Activated B cell treated with CpG ODN at 0.5 μM for 24 hours (primary cell): ENCODE data around the gene PDS5B. TPM values are rescaled to one million over a fixed set of nuclear protein-coding genes. Genes with fewer than 3 reads are reported as not detected.
"Not testable (repeated sequence)": the region's sequence is repeated elsewhere in the genome, so short reads cannot be mapped to it uniquely, and the experiment has no call there.

Source experiments
- ATAC-seq: fragments of 200-7000 bp; cut with Tn5 transposase; one replicate; pipeline ENCODE4 v1.10.0; 2021; ENCODE audit warnings: low read depth, mild to moderate bottlenecking, moderate library complexity
- CTCF ChIA-PET: fragments of 350-600 bp; sonication (Branson Sonifier 250); formaldehyde crosslinking; loops from one replicate; lab custom pipeline; 2021; ENCODE audit warnings: antibody characterized with exemption; lab: Charles Lee
- POLR2A ChIA-PET: fragments of 350-600 bp; sonication (Branson Sonifier 250); formaldehyde crosslinking; loops from one replicate; lab custom pipeline; 2021; ENCODE audit warnings: antibody characterized with exemption; lab: Charles Lee
- DNase-seq: peaks from one replicate; pipeline ENCODE4 v3.0.0; 2022
- H3K27ac Mint-ChIP-seq: one replicate; pipeline ENCODE4 v1.8.0; 2020; ENCODE audit warnings: mixed read lengths
- H3K27me3 Mint-ChIP-seq: one replicate; pipeline ENCODE4 v1.8.0; 2021; ENCODE audit warnings: mixed read lengths
- H3K36me3 Mint-ChIP-seq: one replicate; pipeline ENCODE4 v1.8.0; 2021; ENCODE audit warnings: low read depth, mixed read lengths
- H3K4me1 Mint-ChIP-seq: one replicate; pipeline ENCODE4 v1.8.0; 2021; ENCODE audit warnings: mixed read lengths
- H3K4me3 Mint-ChIP-seq: one replicate; pipeline ENCODE4 v1.8.0; 2020; ENCODE audit warnings: mild to moderate bottlenecking, mixed read lengths
- H3K9me3 Mint-ChIP-seq: one replicate; pipeline ENCODE4 v1.8.0; 2020; ENCODE audit warnings: mixed read lengths
- intact Hi-C: fragments of 100-400 bp; cut with micrococcal nuclease; formaldehyde crosslinking; loops from one replicate; pipeline ENCODE4 v1.15.1; 2024
- total RNA-seq: library from RNA; stranded (reverse); gene quantifications from 2 replicates; pipeline ENCODE4 v1.2.3, GENCODE V29; 2022
- TF ChIP-seq, protein P1 (sequence below): fragments of 200-600 bp; IDR thresholded peaks from one replicate; pipeline ENCODE4 v1.8.0; 2022; ENCODE audit warnings: antibody characterized with exemption, mild to moderate bottlenecking

Gene PDS5B
- total RNA-seq, 1 donor from 2014 or later: 47.2 TPM

DNA sequence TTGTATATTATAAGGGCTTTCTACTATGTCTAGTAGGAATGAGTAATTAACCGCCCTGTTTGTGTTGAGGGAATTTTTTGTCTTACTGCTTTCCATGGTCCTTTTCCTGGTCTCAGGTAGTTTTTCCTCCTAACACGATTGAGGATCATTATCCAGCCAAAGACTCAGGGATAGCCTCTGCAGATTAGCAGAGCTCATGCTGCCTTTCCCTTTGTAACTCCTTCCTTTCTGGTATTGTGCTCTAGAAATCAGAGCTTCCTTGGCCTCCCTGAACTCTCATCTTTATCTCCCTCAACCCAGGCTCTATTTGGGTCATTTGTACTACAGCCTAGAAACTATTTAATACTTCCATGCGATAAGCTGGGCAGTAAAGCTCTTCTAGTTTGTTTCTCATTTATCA lies 142.1 kb downstream of the PDS5B start:
- H3K4me1 Mint-ChIP-seq: peaks cover 6% of the 10 kb centered on the region
- no peaks in the 10 kb centered on the region for H3K27me3 Mint-ChIP-seq
- TF ChIP-seq, protein P1, sequence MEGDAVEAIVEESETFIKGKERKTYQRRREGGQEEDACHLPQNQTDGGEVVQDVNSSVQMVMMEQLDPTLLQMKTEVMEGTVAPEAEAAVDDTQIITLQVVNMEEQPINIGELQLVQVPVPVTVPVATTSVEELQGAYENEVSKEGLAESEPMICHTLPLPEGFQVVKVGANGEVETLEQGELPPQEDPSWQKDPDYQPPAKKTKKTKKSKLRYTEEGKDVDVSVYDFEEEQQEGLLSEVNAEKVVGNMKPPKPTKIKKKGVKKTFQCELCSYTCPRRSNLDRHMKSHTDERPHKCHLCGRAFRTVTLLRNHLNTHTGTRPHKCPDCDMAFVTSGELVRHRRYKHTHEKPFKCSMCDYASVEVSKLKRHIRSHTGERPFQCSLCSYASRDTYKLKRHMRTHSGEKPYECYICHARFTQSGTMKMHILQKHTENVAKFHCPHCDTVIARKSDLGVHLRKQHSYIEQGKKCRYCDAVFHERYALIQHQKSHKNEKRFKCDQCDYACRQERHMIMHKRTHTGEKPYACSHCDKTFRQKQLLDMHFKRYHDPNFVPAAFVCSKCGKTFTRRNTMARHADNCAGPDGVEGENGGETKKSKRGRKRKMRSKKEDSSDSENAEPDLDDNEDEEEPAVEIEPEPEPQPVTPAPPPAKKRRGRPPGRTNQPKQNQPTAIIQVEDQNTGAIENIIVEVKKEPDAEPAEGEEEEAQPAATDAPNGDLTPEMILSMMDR: no peak
- no peak overlapping the region for H3K27ac Mint-ChIP-seq
- intact Hi-C loops: no loop called here
- ATAC-seq: no peak
- DNase-seq: no peak
- CTCF ChIA-PET: no interaction called here
- H3K9me3 Mint-ChIP-seq: no peaks in the 10 kb centered on the region
- POLR2A ChIA-PET: no interaction called here
- no peak overlapping the region for H3K4me3 Mint-ChIP-seq
- peaks cover 61% of the 10 kb centered on the region for H3K36me3 Mint-ChIP-seq

GRCh38 chr13:32729097-32729496 lies 142.8 kb downstream of the PDS5B start:
- ATAC-seq, POLR2A ChIA-PET, intact Hi-C loops, H3K27me3 Mint-ChIP-seq, H3K4me1 Mint-ChIP-seq, H3K9me3 Mint-ChIP-seq, H3K27ac Mint-ChIP-seq, CTCF ChIA-PET, H3K4me3 Mint-ChIP-seq, DNase-seq: not testable (repeated sequence)
- H3K36me3 Mint-ChIP-seq: peaks cover 60% of the 10 kb centered on the region

DNA sequence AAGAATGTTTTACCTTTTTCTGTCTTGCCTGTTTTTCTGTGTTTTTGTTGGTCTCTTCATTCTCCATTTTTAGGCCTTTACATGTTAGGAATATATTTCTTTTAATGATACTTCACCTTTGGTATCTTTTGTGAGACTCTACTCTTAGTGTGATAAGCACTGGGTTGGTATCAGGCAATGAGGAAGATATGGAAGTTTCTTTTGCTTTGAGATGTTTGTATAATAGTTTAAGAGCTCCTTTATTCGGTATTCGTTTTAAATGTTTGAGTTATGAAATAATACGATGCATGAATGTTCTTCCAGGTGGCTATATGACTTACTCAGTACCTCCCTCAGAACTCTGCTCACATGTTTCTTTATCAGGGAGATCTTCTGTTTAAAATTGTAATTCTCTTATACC lies 144.8 kb downstream of the PDS5B start:
- ATAC-seq: no peak
- H3K36me3 Mint-ChIP-seq: peaks cover 54% of the 10 kb centered on the region
- no peak overlapping the region for H3K4me3 Mint-ChIP-seq
- TF ChIP-seq, protein P1: no peak
- intact Hi-C loops: no loop called here
- peaks cover 7% of the 10 kb centered on the region for H3K4me1 Mint-ChIP-seq
- H3K27ac Mint-ChIP-seq: no peak overlapping the region
- no peaks in the 10 kb centered on the region for H3K9me3 Mint-ChIP-seq
- POLR2A ChIA-PET: no interaction called here
- no peak for DNase-seq
- CTCF ChIA-PET: no interaction called here
- H3K27me3 Mint-ChIP-seq: no peaks in the 10 kb centered on the region

- Mint-ChIP-seq H3K27me3 (no peaks in the 10 kb centered on the region), H3K4me3 (no peak overlapping the region), H3K4me1 (peaks cover 12% of the 10 kb centered on the region), H3K36me3 (peaks cover 50% of the 10 kb centered on the region), H3K27ac (no peak overlapping the region), H3K9me3 (no peaks in the 10 kb centered on the region)
- intact Hi-C loops: no loop called here
- TF ChIP-seq, protein P1: no peak
- POLR2A ChIA-PET: no interaction called here
- no peak for ATAC-seq
- CTCF ChIA-PET: no interaction called here
- no peak for DNase-seq
Measured at GRCh38 chr13:32731576-32731975, 145.3 kb downstream of the PDS5B start.

GRCh38 chr13:32733690-32734089 lies 147.4 kb downstream of the PDS5B start:
- POLR2A ChIA-PET: no interaction called here
- Mint-ChIP-seq H3K27me3 (no peaks in the 10 kb centered on the region), H3K4me1 (peaks cover 25% of the 10 kb centered on the region), H3K27ac (no peak overlapping the region), H3K9me3 (no peaks in the 10 kb centered on the region), H3K4me3 (no peak overlapping the region), H3K36me3 (peaks cover 53% of the 10 kb centered on the region)
- CTCF ChIA-PET: no interaction called here
- TF ChIP-seq, protein P1: no peak
- intact Hi-C loops: no loop called here
- DNase-seq: no peak
- no peak for ATAC-seq

DNA sequence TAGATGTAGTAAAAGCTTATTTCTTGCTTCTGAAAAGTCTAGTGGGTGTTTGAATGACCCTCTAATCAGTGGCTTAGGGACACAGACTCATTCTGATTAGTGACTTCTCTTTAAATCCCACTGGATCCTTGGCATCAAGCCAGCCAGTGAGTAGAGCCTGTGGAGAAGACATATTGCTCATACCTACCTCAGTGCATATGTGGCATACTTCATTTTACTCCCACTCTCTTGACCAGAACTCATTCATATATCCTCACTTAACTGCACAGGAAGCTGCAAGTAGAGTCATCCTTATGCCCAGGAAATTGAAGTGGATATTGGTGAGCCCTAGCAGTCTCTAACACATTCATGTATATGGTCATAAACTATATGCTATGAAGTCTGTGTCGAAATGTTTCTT lies 148.3 kb downstream of the PDS5B start:
- no peaks in the 10 kb centered on the region for H3K9me3 Mint-ChIP-seq
- peaks cover 25% of the 10 kb centered on the region for H3K4me1 Mint-ChIP-seq
- ChIA-PET POLR2A (no interaction called here), CTCF (no interaction called here)
- H3K27ac Mint-ChIP-seq: no peak overlapping the region
- no peaks in the 10 kb centered on the region for H3K27me3 Mint-ChIP-seq
- DNase-seq (no peak), ATAC-seq (no peak)
- TF ChIP-seq, protein P1: no peak
- H3K36me3 Mint-ChIP-seq: peaks cover 50% of the 10 kb centered on the region
- H3K4me3 Mint-ChIP-seq: no peak overlapping the region
- intact Hi-C loops: no loop called here
